H1 (cell line): ENCODE results near the gene MYCBP2. TPM values are rescaled to one million over a fixed set of nuclear protein-coding genes. Genes with fewer than 3 reads are reported as not detected.

Experiments used
- CTCF ChIA-PET: fragments of 300-600 bp; sonication (Branson Sonifier 250); formaldehyde crosslinking; loops from one replicate; lab custom pipeline; 2021; ENCODE audit not compliant: partially characterized antibody; lab: Charles Lee
- POLR2A ChIA-PET: fragments of 300-600 bp; sonication (Branson Sonifier 250); formaldehyde crosslinking; loops from one replicate; lab custom pipeline; 2021; ENCODE audit warnings: inconsistent platforms; ENCODE audit not compliant: partially characterized antibody; lab: Charles Lee
- DNase-seq, 2 experiments: peaks; one replicate each; pipeline versions ENCODE4 v3.0.0 to v3.0.0-alpha.2; 2010 to 2022; ENCODE audit warnings: low spot score in 2 of 2, low read depth in 1 of 2, mixed read lengths in 1 of 2
- FAIRE-seq: peaks from 2 replicates; lab custom pipeline; 2011; peaks lifted over from hg19 to GRCh38; lab: Jason Lieb, UNC
- H2AFZ ChIP-seq: 2 replicates; pipeline ENCODE4 v1.8.1; 2012; ENCODE audit warnings: low read length, inconsistent platforms
- H2AK5ac ChIP-seq: 2 replicates; pipeline ENCODE4 v1.6.1; 2013; ENCODE audit warnings: low read depth, low read length
- H2BK120ac ChIP-seq: replicated peaks from 2 replicates; pipeline ENCODE3; 2013; ENCODE audit warnings: low read depth, low read length, inconsistent platforms
- H2BK12ac ChIP-seq: 2 replicates; pipeline ENCODE4 v1.6.1; 2013; ENCODE audit warnings: low read depth, low read length
- H2BK15ac ChIP-seq: 2 replicates; pipeline ENCODE4 v1.6.1; 2013; ENCODE audit warnings: low read length
- H2BK20ac ChIP-seq: 2 replicates; pipeline ENCODE4 v1.6.1; 2013; ENCODE audit warnings: low read length
- H2BK5ac ChIP-seq: 2 replicates; pipeline ENCODE4 v1.6.1; 2013; ENCODE audit warnings: low read depth, low read length
- H3K14ac ChIP-seq: 2 replicates; pipeline ENCODE4 v1.6.1; 2013; ENCODE audit warnings: inconsistent platforms; ENCODE audit not compliant: insufficient read length
- H3K18ac ChIP-seq: 2 replicates; pipeline ENCODE4 v1.6.1; 2013; ENCODE audit warnings: low read length; ENCODE audit errors: extremely low read depth
- H3K23ac ChIP-seq: 2 replicates; pipeline ENCODE4 v1.6.1; 2013; ENCODE audit warnings: inconsistent platforms; ENCODE audit not compliant: insufficient read length
- H3K23me2 ChIP-seq: 2 replicates; pipeline ENCODE4 v1.6.1; 2013; ENCODE audit warnings: low read depth, low read length
- H3K27ac ChIP-seq: 2 replicates; pipeline ENCODE4 v1.6.1; 2011; ENCODE audit warnings: low read depth, low read length, inconsistent platforms
- H3K27me3 ChIP-seq, 4 experiments: replicated peaks in 1 of 4; 1 replicate in 1 of 4; 2 replicates in 3 of 4; pipeline versions ENCODE4 v1.6.1 to v1.8.1; 2011 to 2013; ENCODE audit warnings: low read length in 3 of 4, mild to moderate bottlenecking in 3 of 4, inconsistent platforms in 2 of 4, mixed read lengths in 2 of 4, moderate library complexity in 1 of 4; ENCODE audit not compliant: control insufficient read depth in 3 of 4, insufficient read depth in 3 of 4; ENCODE audit errors: extremely low read depth in 1 of 4
- H3K36me3 ChIP-seq, 4 experiments: 2 replicates each; pipeline versions ENCODE4 v1.6.1 to v1.8.1; 2011 to 2013; ENCODE audit warnings: mild to moderate bottlenecking in 4 of 4, low read length in 3 of 4, moderate library complexity in 2 of 4, control low read depth in 1 of 4, inconsistent platforms in 1 of 4; ENCODE audit not compliant: insufficient read depth in 4 of 4, control insufficient read depth in 2 of 4
- H3K4ac ChIP-seq: replicated peaks from 2 replicates; pipeline ENCODE3; 2013; ENCODE audit warnings: low read length, low read depth, mixed read lengths, inconsistent platforms; ENCODE audit not compliant: insufficient read length
- H3K4me1 ChIP-seq, 4 experiments: replicated peaks in 1 of 4; 1 replicate in 1 of 4; 2 replicates in 3 of 4; pipeline versions ENCODE4 v1.6.1 to v1.8.1; 2011 to 2013; ENCODE audit warnings: low read length in 3 of 4, inconsistent platforms in 2 of 4, mixed read lengths in 1 of 4; ENCODE audit not compliant: insufficient read depth in 4 of 4, control insufficient read depth in 3 of 4
- H3K4me2 ChIP-seq, 2 experiments: 2 replicates each; pipeline versions ENCODE4 v1.6.1 to v1.8.1; 2011 to 2013; ENCODE audit warnings: low read depth in 2 of 2, low read length in 2 of 2, control low read depth in 1 of 2, inconsistent platforms in 1 of 2, mild to moderate bottlenecking in 1 of 2; ENCODE audit not compliant: insufficient read depth in 1 of 2
- H3K4me3 ChIP-seq, 4 experiments: fragments of 200-600, 300-600 bp in 1 of 4; sonication (generic), shearing (Covaris generic), sonication (Bioruptor Twin) in 1 of 4; 2 replicates each; pipeline versions ENCODE4 v1.5.1 to v1.8.1; 2011 to 2016; ENCODE audit warnings: low read length in 4 of 4, low read depth in 3 of 4, control low read depth in 2 of 4, inconsistent platforms in 2 of 4, mild to moderate bottlenecking in 2 of 4, mixed read lengths in 1 of 4, moderate library complexity in 1 of 4; ENCODE audit not compliant: insufficient read depth in 2 of 4; ENCODE audit errors: extremely low read depth in 1 of 4
- H3K56ac ChIP-seq: replicated peaks from 2 replicates; pipeline ENCODE3; 2013; ENCODE audit warnings: low read depth, mild to moderate bottlenecking, mixed read lengths, low read length, inconsistent platforms; ENCODE audit not compliant: insufficient read length
- H3K79me1 ChIP-seq: 2 replicates; pipeline ENCODE4 v1.6.1; 2013; ENCODE audit warnings: low read depth, low read length, control low read depth
- H3K79me2 ChIP-seq, 2 experiments: 2 replicates each; pipeline versions ENCODE4 v1.6.1 to v1.8.1; 2012 to 2013; ENCODE audit warnings: low read length in 2 of 2, mild to moderate bottlenecking in 2 of 2, inconsistent platforms in 1 of 2; ENCODE audit not compliant: insufficient read depth in 2 of 2, control insufficient read depth in 1 of 2
- H3K9ac ChIP-seq, 4 experiments: replicated peaks in 1 of 4; 1 replicate in 1 of 4; 2 replicates in 3 of 4; pipeline versions ENCODE4 v1.6.1 to v1.8.1; 2011 to 2013; ENCODE audit warnings: low read depth in 3 of 4, low read length in 3 of 4, control low read depth in 2 of 4, mild to moderate bottlenecking in 2 of 4, moderate library complexity in 2 of 4, inconsistent platforms in 1 of 4; ENCODE audit errors: extremely low read depth in 1 of 4
- H3K9me3 ChIP-seq, 2 experiments: 2 replicates each; pipeline versions ENCODE4 v1.6.1 to v1.8.1; 2012 to 2013; ENCODE audit warnings: mild to moderate bottlenecking in 2 of 2, moderate library complexity in 2 of 2, control low read depth in 1 of 2, inconsistent platforms in 1 of 2, low read depth in 1 of 2, low read length in 1 of 2, mixed read lengths in 1 of 2; ENCODE audit not compliant: insufficient read depth in 2 of 2
- H4K20me1 ChIP-seq, 2 experiments: replicated peaks in 1 of 2; 2 replicates each; pipeline versions ENCODE3 to v1.8.1; 2011 to 2013; ENCODE audit warnings: inconsistent platforms in 2 of 2, low read length in 2 of 2, mild to moderate bottlenecking in 1 of 2; ENCODE audit not compliant: insufficient read depth in 2 of 2, control insufficient read depth in 1 of 2
- H4K5ac ChIP-seq: 2 replicates; pipeline ENCODE4 v1.6.1; 2013; ENCODE audit warnings: low read length, low read depth, mixed read lengths, inconsistent platforms; ENCODE audit not compliant: insufficient read length
- H4K8ac ChIP-seq: 2 replicates; pipeline ENCODE4 v1.8.0; 2013; ENCODE audit warnings: mild to moderate bottlenecking, moderate library complexity, low read length, inconsistent platforms; ENCODE audit not compliant: insufficient read depth; ENCODE audit errors: extremely low read depth
- H4K91ac ChIP-seq: replicated peaks from 2 replicates; pipeline ENCODE3; 2013; ENCODE audit warnings: low read length, mixed read lengths, inconsistent platforms; ENCODE audit not compliant: insufficient read length
- CTCF ChIP-seq, 3 experiments: IDR thresholded peaks; 1 replicate in 2 of 3; 2 replicates in 1 of 3; pipeline versions ENCODE4 v1.5.1 to v1.6.1; 2011; ENCODE audit warnings: low read length in 3 of 3, mild to moderate bottlenecking in 3 of 3, inconsistent platforms in 2 of 3, low read depth in 1 of 3, moderate library complexity in 1 of 3; ENCODE audit not compliant: insufficient read depth in 1 of 3; ENCODE audit errors: control extremely low read depth in 1 of 3
- RAD21 ChIP-seq, 2 experiments: IDR thresholded peaks in 1 of 2; conservative IDR thresholded peaks in 1 of 2; 2 replicates each; pipeline ENCODE4 v1.6.1; 2011; ENCODE audit warnings: low read depth in 2 of 2, low read length in 2 of 2, improper control_type of control experiment in 1 of 2, inconsistent platforms in 1 of 2, mild to moderate bottlenecking in 1 of 2, moderate library complexity in 1 of 2
- SP4 ChIP-seq: IDR thresholded peaks from 2 replicates; pipeline ENCODE4 v1.6.1; 2012; ENCODE audit warnings: low read length, inconsistent platforms
- WGBS, 2 experiments: shearing (Covaris generic) in 1 of 2; methylation state at CpG; one replicate each; pipeline versions ENCODE4 v1.1.6 to v1.1.7; 2013 to 2015; ENCODE audit warnings: low lambda C conversion rate in 2 of 2, mixed read lengths in 2 of 2, inconsistent platforms in 1 of 2, low coverage in 1 of 2, missing lambda C conversion rate in 1 of 2; ENCODE audit not compliant: insufficient replicate concordance in 2 of 2, insufficient coverage in 1 of 2, insufficient read length in 1 of 2; ENCODE audit errors: extremely low coverage in 1 of 2, missing lambda C conversion rate in 1 of 2; 5-methylcytosine and 5-hydroxymethylcytosine counted together
- polyA plus RNA-seq, 7 experiments: library from polyadenylated mRNA; depleted of rRNA in 3 of 7; stranded (reverse) in 5 of 7; unstranded in 2 of 7; fragments of >200 nt in 5 of 7; fragments of 200-250 nt in 2 of 7; gene quantifications; 1 replicate in 5 of 7; 2 replicates in 1 of 7; 4 replicates in 1 of 7; pipeline versions ENCODE4 v1.2.1 to v1.2.3, GENCODE V29; 2011 to 2013; ENCODE audit warnings: missing spikeins in 2 of 7, mixed read lengths in 2 of 7
- total RNA-seq: library from RNA; stranded (reverse); fragmentation: NEBNext Ultra II Directional; extraction: Animal tissue kit (Norgen Biotek cat#: 25700); gene quantifications from 2 replicates; pipeline ENCODE4 v1.2.1, GENCODE V29; 2021

The MYCBP2 gene
- total and polyA plus RNA-seq, 2 of the 8 experiments (the other 6 are each of a cell fraction or from before 2014, with no cell fraction given) = 19.0 to 52.1 TPM

GRCh38 chr13:77016888-77017623 lies 309.8 kb downstream of the MYCBP2 start:
- Histone ChIP-seq H2BK12ac (no peak overlapping the region), H2BK5ac (no peak overlapping the region), H4K8ac (no peak overlapping the region), H2AK5ac (no peak overlapping the region), H3K23ac (no peak overlapping the region), H2BK20ac (no peak overlapping the region), H3K4me1 (no peaks in the 10 kb centered on the region), H2BK120ac (no peak overlapping the region), H3K23me2 (no peaks in the 10 kb centered on the region; the same call in 1 of the 2 replicates), H3K79me2 (peaks cover 0 to 31% of the 10 kb centered on the region in 2 experiments; a peak in 2 of 4 replicates), H2BK15ac (no peak overlapping the region), H3K4ac (no peak overlapping the region), H4K5ac (no peak overlapping the region), H3K36me3 (peaks cover 16 to 66% (median 30%) of the 10 kb centered on the region in 4 experiments), H3K79me1 (0 out of 2 replicates have a peak, but pooled peaks cover 3% of the 10 kb centered on the region), H4K91ac (no peak overlapping the region), H3K27me3 (no peaks in the 10 kb centered on the region), H3K9ac (no peak overlapping the region), H3K18ac (no peak overlapping the region), H2AFZ (no peak overlapping the region), H3K27ac (no peak overlapping the region), H4K20me1 (peaks cover 0 to 7% of the 10 kb centered on the region in 2 experiments), H3K4me3 (no peak overlapping the region), H3K4me2 (no peak overlapping the region), H3K56ac (no peak overlapping the region), H3K14ac (no peak overlapping the region), H3K9me3 (no peaks in the 10 kb centered on the region)
- no peak for DNase-seq
- TF ChIP-seq CTCF (IDR thresholded peaks at IDR 0.05; ENCODE audit: control extremely low read depth in 1 of 3, insufficient read depth in 1 of 3, low read depth in 1 of 3, low read length in 3 of 3) (peak in 1 of 3 experiments; percentile 24; a peak in 2 of 4 replicates), RAD21 (IDR thresholded peaks at IDR 0.05 in 1 of 2, conservative IDR thresholded peaks at IDR 0.05 in 1 of 2; ENCODE audit: low read depth in 2 of 2, low read length in 2 of 2) (peak; percentile 16 to 23; a peak in 2 of 4 replicates), SP4 (no peak)
- CTCF ChIA-PET = interaction anchor here (0.8 to 1.6 kb wide), 8 partner anchors 8 to 102 kb away, joined by 3 to 11 read pairs (median 4); no protein-coding TSS in a partner anchor
- 89% methylated on average over 6 of the region's 6 CpGs; no CpG with 5 or more reads in 1 of the 2 experiments for WGBS, 2 experiments
- FAIRE-seq = no peak
- POLR2A ChIA-PET = interaction anchor here (0.6 kb wide), 1 partner anchor 15 kb away, joined by 3 read pairs; no protein-coding TSS in a partner anchor
